Upper lobe of left lung (tissue), 6 donors: ENCODE measurements around the gene FRMD3. TPM values are rescaled to one million over a fixed set of nuclear protein-coding genes. Genes with fewer than 3 reads are reported as not detected.
A peak's percentile ranks its signal among the peaks of the same experiment; 100 is the strongest.
"Not testable (repeated sequence)": the region's sequence is repeated elsewhere in the genome, so short reads cannot be mapped to it uniquely, and the experiment has no call there.

Source experiments
- ATAC-seq, 2 donors: fragments of 200-7000 bp; cut with Tn5 transposase; one replicate each; pipeline ENCODE4 v1.9.1; 2022; ENCODE audit warnings: mild to moderate bottlenecking in 2 of 2, moderate library complexity in 2 of 2; ENCODE audit not compliant: low FRiP score in 2 of 2
- DNase-seq, 2 donors: peaks; one replicate each; pipeline ENCODE4 v3.0.0-alpha.2; 2019 to 2020
- H3K27ac ChIP-seq, 4 donors: fragments of 200-600 bp; sonication (generic); one replicate each; pipeline ENCODE4 v1.5.1; 2016 to 2019
- H3K27me3 ChIP-seq, 4 donors: fragments of 200-600 bp; sonication (generic); one replicate each; pipeline ENCODE4 v1.5.1; 2017 to 2019
- H3K36me3 ChIP-seq, 4 donors: fragments of 200-600 bp; sonication (generic); one replicate each; pipeline ENCODE4 v1.5.1; 2016 to 2019
- H3K4me1 ChIP-seq, 4 donors: fragments of 200-600 bp; sonication (generic); one replicate each; pipeline ENCODE4 v1.5.1; 2018 to 2019
- H3K4me3 ChIP-seq, 4 donors: fragments of 200-600 bp; sonication (generic); one replicate each; pipeline ENCODE4 v1.5.1; 2017 to 2019; ENCODE audit warnings: mild to moderate bottlenecking in 2 of 4, moderate library complexity in 1 of 4
- H3K9me3 ChIP-seq, 4 donors: fragments of 200-600 bp; sonication (generic); one replicate each; pipeline ENCODE4 v1.5.1; 2018 to 2019
- EP300 ChIP-seq, 4 donors: sonication (generic); formaldehyde crosslinking; IDR thresholded peaks; one replicate each; pipeline ENCODE4 v1.5.1; 2017; ENCODE audit warnings: antibody characterized with exemption in 4 of 4, control low read depth in 2 of 4
- POLR2A ChIP-seq, 4 donors: fragments of 450-650 bp; IDR thresholded peaks; one replicate each; pipeline ENCODE4 v1.5.1; 2016 to 2017; ENCODE audit warnings: antibody characterized with exemption in 4 of 4, mild to moderate bottlenecking in 2 of 4
- POLR2AphosphoS5 ChIP-seq, 2 donors: sonication (generic); formaldehyde crosslinking; IDR thresholded peaks; one replicate each; pipeline ENCODE4 v1.5.1; 2017; ENCODE audit warnings: antibody characterized with exemption in 2 of 2
- WGBS, 2 donors: methylation state at CpG; one replicate each; pipeline ENCODE4 v1.1.5; 2017 to 2018; 5-methylcytosine and 5-hydroxymethylcytosine counted together
- total RNA-seq, 6 donors: library from RNA; depleted of rRNA in 4 of 6; stranded (reverse); fragments of >200 nt in 4 of 6; gene quantifications; one replicate each; pipeline versions ENCODE4 v1.1.0 to v1.2.1, GENCODE V29; 2016 to 2021
- TF ChIP-seq, protein P1 (sequence below), 6 experiments: fragments of 450-650 bp in 4 of 6; fragments of 200-600 bp in 2 of 6; sonication (generic) in 2 of 6; IDR thresholded peaks; one replicate each; pipeline ENCODE4 v1.5.1; 2016 to 2019; ENCODE audit warnings: antibody characterized with exemption in 6 of 6
- donor health status: DM: no; HTN: no; CAD: no; lungs with moderate emphysema.
- donor health status: DM: no; HTN: yes; CAD: no; lungs with severe emphysema.

The FRMD3 gene
- total RNA-seq, 6 donors from 2014 or later, result 5.6 to 33.4 (median 10.4) TPM

DNA sequence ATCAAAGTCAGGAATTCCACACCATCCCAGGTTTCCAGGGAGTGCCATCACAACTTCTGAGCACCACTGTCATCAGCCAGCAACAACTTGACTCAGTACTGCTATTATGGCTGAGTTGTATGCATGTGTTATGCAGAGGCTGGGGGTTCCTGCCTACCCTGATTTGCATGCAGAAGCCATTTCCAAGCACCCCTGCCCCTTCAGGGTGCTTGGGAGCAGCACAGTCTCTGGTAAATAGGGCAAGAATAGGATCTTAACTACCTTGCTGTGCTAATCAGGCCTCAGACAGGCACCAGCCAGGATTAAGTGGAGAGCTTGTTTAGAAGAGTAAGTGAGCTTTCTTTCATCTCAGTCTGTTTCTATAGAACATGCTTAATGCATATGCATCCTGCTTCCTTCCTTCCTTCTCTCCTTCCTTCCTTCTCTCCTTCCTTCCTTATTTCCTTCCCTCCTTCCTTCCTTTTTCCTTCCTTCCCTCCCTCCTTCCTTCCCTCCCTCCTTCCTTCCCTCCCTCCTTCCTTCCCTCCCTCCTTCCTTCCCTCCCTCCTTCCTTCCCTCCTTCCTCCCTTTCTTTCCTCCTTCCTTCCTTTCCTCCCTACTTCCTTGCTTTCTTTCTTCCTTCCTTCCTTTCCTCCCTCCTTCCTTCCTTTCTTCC, 175.7 kb downstream of the FRMD3 start:
- no peaks in the 10 kb centered on the region for H3K9me3 ChIP-seq
- DNase-seq (no peak), ATAC-seq (no peak)
- no peak overlapping the region for H3K27ac ChIP-seq
- H3K4me3 ChIP-seq, result no peak overlapping the region
- H3K36me3 ChIP-seq, result no peaks in the 10 kb centered on the region
- TF ChIP-seq POLR2A (IDR thresholded peaks at IDR 0.05) (no peak), POLR2AphosphoS5 (IDR thresholded peaks at IDR 0.05) (no peak), EP300 (IDR thresholded peaks at IDR 0.05) (no peak)
- TF ChIP-seq, protein P1, sequence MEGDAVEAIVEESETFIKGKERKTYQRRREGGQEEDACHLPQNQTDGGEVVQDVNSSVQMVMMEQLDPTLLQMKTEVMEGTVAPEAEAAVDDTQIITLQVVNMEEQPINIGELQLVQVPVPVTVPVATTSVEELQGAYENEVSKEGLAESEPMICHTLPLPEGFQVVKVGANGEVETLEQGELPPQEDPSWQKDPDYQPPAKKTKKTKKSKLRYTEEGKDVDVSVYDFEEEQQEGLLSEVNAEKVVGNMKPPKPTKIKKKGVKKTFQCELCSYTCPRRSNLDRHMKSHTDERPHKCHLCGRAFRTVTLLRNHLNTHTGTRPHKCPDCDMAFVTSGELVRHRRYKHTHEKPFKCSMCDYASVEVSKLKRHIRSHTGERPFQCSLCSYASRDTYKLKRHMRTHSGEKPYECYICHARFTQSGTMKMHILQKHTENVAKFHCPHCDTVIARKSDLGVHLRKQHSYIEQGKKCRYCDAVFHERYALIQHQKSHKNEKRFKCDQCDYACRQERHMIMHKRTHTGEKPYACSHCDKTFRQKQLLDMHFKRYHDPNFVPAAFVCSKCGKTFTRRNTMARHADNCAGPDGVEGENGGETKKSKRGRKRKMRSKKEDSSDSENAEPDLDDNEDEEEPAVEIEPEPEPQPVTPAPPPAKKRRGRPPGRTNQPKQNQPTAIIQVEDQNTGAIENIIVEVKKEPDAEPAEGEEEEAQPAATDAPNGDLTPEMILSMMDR (IDR thresholded peaks at IDR 0.05), result no peak
- H3K4me1 ChIP-seq, result peaks cover 0 to 5% (median 0%) of the 10 kb centered on the region in 4 donors
- no peaks in the 10 kb centered on the region for H3K27me3 ChIP-seq

DNA sequence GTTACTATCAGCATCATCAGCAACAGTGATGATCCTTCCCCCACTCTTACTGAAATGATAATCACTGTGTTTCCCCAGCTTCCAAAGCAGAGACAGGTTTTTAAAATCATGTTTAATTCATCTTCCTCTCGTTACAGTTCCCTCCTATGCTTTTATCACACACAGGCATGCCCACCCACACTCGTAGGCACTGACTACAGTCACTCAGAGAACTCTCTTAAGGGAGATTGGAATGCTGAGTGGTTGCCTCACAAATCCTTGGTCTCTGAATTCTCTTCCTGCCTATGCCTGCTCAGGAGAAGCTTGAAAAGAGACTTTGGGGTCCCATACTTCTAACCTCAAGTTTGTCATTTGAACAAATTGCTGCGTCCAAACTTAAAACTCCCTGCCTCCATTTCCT, 179.2 kb downstream of the FRMD3 start:
- TF ChIP-seq, protein P1 (IDR thresholded peaks at IDR 0.05), result no peak
- TF ChIP-seq POLR2AphosphoS5 (IDR thresholded peaks at IDR 0.05), result no peak
- no peak for TF ChIP-seq EP300 (IDR thresholded peaks at IDR 0.05)
- TF ChIP-seq POLR2A (IDR thresholded peaks at IDR 0.05), result no peak
- Histone ChIP-seq H3K9me3 (no peaks in the 10 kb centered on the region), H3K36me3 (no peaks in the 10 kb centered on the region), H3K4me1 (no peaks in the 10 kb centered on the region), H3K27ac (no peak overlapping the region), H3K27me3 (no peaks in the 10 kb centered on the region), H3K4me3 (no peak overlapping the region)
- DNase-seq (no peak), ATAC-seq (no peak)
- WGBS, 2 donors, result 57 to 73% methylated on average over 3 of the region's 3 CpGs

DNA sequence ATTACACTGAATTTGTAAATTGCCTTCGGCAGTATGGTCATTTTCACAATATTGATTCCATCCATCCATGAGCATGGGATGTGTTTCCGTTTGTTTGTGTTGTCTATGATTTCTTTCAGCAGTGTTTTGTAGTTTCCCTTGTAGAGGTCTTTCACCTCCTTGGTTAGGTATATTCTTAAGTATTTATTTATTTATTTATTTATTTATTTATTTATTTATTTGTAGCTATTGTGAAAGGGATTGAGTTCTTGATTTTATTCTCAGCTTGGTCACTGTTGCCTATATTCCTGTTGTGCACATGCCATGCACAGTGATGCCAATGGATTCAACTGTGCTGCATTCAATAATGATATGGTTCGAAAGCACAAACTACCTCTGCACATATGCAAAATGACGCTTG, 179.7 kb downstream of the FRMD3 start:
- not testable (repeated sequence) for H3K27ac ChIP-seq, H3K4me3 ChIP-seq, DNase-seq, ATAC-seq, H3K4me1 ChIP-seq, H3K9me3 ChIP-seq, H3K27me3 ChIP-seq, H3K36me3 ChIP-seq
- 92 to 93% methylated on average over 4 of the region's 4 CpGs for WGBS, 2 donors

DNA sequence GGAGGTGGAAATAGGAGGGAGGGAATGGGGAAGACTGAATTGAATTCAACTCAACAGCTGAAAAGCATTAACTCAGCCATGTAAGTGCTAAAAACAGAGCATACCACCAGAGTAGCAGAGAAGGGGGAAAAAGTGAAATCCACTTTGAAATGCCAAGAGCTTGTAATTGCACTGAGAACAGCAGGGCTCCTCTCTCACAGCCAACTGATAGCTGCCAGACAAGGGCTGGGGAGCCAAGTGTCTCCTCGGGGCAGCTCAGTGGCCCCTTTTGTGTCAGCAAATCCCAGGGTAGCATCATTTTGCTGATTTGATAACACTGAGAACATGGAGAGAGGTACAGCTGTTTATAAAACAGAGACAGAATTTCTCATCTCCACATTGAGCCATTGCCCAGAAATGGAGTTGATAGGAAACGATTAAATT, 182.5 kb downstream of the FRMD3 start:
- H3K27ac ChIP-seq, result no peak overlapping the region
- DNase-seq (no peak), ATAC-seq (peak; percentile 17 to 30)
- 53 to 59% methylated on average over 2 of the region's 2 CpGs for WGBS, 2 donors
- no peak for TF ChIP-seq EP300 (IDR thresholded peaks at IDR 0.05)
- TF ChIP-seq POLR2A (IDR thresholded peaks at IDR 0.05), result no peak
- TF ChIP-seq, protein P1 (IDR thresholded peaks at IDR 0.05), result no peak
- TF ChIP-seq POLR2AphosphoS5 (IDR thresholded peaks at IDR 0.05), result no peak
- H3K36me3 ChIP-seq, result no peaks in the 10 kb centered on the region
- no peak overlapping the region for H3K4me3 ChIP-seq
- no peaks in the 10 kb centered on the region for H3K9me3 ChIP-seq
- H3K27me3 ChIP-seq, result no peaks in the 10 kb centered on the region
- no peaks in the 10 kb centered on the region for H3K4me1 ChIP-seq

DNA sequence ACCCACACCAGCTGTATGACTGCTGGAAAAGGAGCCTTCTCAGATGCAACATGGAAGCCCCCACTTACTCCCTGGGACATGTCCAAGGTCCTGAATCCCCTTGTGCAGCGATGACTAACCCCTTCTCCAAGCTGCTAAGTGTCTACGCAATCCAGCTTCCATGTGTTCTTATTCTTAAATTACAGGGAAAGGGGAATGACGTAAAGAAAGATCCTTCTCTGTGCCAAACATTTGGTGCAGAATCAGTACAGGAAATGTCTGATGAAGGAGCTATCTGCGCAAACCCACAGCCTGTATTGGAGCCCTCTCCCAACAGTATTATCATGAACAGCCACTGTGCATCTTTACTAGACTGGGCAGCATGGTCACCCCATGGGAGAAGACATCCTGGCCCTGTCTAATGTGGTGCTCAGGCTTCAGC, 183.2 kb downstream of the FRMD3 start:
- DNase-seq (no peak), ATAC-seq (peak in 1 of 2 donors; percentile 55)
- H3K27ac ChIP-seq, result peak overlapping the region in 1 of 4 donors; percentile 10
- H3K27me3 ChIP-seq, result no peaks in the 10 kb centered on the region
- no peaks in the 10 kb centered on the region for H3K4me1 ChIP-seq
- H3K36me3 ChIP-seq, result no peaks in the 10 kb centered on the region
- H3K4me3 ChIP-seq, result no peak overlapping the region
- 82 to 83% methylated on average over 4 of the region's 4 CpGs for WGBS, 2 donors
- TF ChIP-seq POLR2AphosphoS5 (IDR thresholded peaks at IDR 0.05) (no peak), POLR2A (IDR thresholded peaks at IDR 0.05) (no peak), EP300 (IDR thresholded peaks at IDR 0.05) (no peak)
- TF ChIP-seq, protein P1 (IDR thresholded peaks at IDR 0.05), result no peak
- no peaks in the 10 kb centered on the region for H3K9me3 ChIP-seq
